GM19395 (cell line): Measurements from ENCODE around the gene MLLT10.

ENCODE experiments used
- ATAC-seq: cut with Tn5 transposase; IDR thresholded peaks from one replicate; pipeline ENCODE4 v1.9.1; 2021; ENCODE audit warnings: mild to moderate bottlenecking, moderate library complexity; ENCODE audit not compliant: unreplicated experiment

MLLT10 gene

GRCh38 chr10:21533467-21534279 lies at the start of gene MLLT10:
Gene MLLT10, plus strand, starts transcription at chr10:21534232. Its CDS starts 413 bp downstream, at chr10:21534645.
- peak; percentile 81 for ATAC-seq

- no peak for ATAC-seq
Observed at GRCh38 chr10:21487416-21488180, 46.4 kb upstream of the MLLT10 start.

DNA sequence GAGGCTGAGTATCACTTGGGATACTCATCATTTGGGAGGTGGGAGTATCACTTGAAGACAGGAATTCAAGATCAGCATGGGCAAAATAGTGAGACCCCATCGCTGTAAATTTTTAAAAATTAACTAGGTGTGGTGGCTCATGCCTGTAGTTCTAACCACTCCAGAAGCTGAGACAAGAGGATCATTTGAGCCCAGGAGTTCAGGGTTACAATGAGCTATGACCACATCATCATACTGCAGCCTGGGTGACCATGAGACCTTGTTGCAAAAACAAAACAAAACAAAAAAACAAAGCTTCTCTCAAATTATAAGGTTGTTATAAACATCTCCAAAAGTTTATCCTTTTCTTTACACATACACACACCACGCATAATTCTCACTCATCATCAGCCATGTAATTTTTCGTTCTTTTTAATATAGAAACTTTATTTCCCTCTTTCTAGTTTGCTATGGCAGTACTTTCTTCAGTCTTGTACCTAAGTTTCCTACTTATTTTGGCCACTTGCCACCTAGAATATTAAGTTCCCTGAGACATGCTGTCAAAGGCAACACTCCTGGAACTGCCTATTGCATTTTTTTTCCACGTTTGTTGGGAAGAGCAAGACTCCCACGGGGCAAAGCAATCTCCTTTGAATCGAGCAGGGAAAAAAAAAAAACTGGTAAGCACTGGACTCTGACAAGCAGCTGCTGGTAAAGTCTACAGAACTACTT lies 45.6 kb upstream of the MLLT10 start:
- no peak for ATAC-seq

- no peak for ATAC-seq
Observed at GRCh38 chr10:21488957-21489446, 45.0 kb upstream of the MLLT10 start.

- no peak for ATAC-seq
Observed at GRCh38 chr10:21490028-21490710, 43.9 kb upstream of the MLLT10 start.

- ATAC-seq = no peak
Observed at GRCh38 chr10:21490711-21491105, 43.3 kb upstream of the MLLT10 start.

- no peak for ATAC-seq
Observed at GRCh38 chr10:21492421-21492820, 41.6 kb upstream of the MLLT10 start.

DNA sequence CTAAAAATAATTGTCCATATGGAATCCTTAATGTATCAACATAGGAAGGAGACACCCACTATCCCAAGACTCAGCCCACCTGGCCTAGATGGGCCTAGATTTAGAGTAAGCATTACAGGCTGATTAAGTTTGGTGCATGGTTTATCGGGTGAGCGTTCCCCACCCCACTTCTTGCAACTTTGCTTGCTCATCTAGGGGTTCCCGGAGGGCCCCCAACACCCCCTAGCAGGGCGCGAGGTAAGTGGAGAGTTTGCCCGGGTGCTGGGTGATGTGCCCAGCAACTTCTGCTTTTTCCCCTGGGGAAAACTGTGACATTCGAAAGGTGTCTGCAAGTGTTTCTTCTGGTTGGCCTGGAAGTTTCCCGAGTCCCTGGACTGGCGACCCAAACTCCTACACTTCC lies 40.2 kb upstream of the MLLT10 start:
- no peak for ATAC-seq

GRCh38 chr10:21494191-21495001 lies 39.6 kb upstream of the MLLT10 start:
- ATAC-seq = no peak

DNA sequence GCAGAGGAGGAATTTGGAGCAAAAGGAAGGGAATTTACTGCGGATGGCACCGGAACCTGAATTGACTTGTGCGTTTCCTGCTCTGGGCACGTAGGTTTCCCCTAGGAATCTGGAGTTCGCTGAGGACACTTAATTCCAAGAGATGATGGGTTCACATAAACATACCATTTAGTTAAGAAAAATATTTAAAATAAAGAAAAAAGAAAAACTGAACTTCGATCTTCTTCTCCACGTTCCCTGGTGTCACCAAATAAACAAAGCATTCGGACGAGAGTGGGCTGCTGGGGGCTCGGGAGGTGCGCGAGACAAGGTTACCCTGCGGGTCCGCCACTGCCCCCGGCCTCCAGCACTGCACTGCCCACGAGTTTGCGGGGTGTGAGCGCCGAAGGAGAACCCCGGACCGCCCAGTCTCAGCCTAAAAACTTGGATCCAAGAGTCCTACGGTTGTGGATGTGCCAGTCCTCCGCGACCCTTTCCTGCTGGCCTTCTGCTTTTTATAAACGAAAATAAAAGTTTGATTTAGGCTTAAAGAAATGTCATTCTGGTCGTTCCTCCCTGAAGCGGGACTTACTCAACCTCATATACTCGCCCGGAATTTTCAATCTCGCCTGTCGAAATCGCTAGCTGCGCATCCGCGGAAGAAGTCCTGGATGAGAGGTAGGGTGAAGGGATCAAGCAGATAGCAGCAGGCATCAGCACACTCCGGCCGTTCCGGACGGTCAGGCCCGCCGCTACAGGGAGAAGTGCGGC lies 38.9 kb upstream of the MLLT10 start:
- no peak for ATAC-seq

GRCh38 chr10:21495752-21496342 lies 38.2 kb upstream of the MLLT10 start:
- peak; percentile 67 for ATAC-seq

GRCh38 chr10:21496343-21497176 lies 37.5 kb upstream of the MLLT10 start:
- peak; percentile 57 for ATAC-seq

DNA sequence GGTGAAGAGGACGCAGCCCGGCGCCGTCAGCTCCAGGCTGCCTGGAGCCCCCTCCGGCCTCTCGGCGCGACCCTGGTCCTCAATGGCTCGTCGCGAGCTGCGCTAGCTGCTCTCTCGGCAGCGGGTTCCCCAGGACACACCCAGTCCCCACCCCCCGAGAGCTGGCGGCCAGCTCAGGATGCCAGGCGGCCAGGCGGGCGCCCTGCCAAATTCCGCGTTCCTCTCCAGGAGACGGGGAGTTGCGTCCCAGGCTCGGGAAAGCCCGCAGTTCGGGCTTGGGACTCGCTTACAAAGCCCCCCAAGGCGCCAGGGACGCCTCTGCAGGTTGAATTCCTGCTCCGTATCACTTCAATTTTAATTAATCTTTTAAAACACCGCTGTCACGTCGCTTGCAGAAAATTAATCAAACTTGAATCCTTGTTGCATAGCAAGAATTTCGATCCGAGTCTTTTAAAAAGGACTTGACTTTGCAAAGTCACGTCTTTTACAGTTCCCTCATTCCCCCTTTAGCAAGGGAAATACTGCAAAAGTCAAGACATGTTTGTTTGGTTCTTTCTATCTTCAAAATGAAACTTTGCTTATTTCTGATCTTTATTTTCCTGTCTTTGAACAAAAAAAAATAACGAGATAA lies 36.7 kb upstream of the MLLT10 start:
- ATAC-seq = no peak

DNA sequence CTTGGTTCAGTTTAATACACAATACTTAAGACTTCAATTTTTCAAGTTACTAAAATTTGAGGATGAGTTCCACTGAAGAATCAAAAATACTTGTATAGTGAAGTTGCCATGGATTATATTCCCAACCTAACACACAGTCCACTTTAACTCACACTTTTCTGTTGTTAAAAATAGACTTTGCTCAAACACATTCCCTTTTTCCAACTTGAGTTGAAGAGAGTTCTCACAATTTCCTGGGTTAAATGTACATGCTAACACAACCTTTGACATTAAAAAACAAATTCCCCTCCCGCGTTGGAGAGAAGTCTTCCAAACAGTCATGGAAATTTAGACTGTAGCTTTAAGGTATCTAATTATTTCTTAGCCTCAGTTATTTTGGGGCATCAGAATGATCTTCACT lies 35.7 kb upstream of the MLLT10 start:
- no peak for ATAC-seq

DNA sequence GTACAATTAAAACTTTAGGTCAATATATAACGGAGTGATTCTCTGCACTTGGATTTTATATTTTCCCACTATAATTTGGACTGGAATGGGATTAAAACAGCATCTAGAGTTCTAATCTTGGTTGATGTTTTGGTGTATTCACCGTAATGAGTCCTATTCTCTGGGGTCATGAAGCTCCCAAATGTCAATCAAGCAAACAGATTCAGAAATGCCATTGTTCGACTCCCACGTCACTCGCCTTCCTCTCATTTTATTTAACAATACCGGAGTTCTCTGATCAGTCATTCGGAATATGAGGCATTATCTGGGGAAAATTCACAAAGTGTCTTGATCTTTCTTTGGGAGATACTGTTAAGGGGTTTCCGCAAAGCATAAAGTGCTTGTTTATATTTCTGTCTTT lies 35.0 kb upstream of the MLLT10 start:
- no peak for ATAC-seq

DNA sequence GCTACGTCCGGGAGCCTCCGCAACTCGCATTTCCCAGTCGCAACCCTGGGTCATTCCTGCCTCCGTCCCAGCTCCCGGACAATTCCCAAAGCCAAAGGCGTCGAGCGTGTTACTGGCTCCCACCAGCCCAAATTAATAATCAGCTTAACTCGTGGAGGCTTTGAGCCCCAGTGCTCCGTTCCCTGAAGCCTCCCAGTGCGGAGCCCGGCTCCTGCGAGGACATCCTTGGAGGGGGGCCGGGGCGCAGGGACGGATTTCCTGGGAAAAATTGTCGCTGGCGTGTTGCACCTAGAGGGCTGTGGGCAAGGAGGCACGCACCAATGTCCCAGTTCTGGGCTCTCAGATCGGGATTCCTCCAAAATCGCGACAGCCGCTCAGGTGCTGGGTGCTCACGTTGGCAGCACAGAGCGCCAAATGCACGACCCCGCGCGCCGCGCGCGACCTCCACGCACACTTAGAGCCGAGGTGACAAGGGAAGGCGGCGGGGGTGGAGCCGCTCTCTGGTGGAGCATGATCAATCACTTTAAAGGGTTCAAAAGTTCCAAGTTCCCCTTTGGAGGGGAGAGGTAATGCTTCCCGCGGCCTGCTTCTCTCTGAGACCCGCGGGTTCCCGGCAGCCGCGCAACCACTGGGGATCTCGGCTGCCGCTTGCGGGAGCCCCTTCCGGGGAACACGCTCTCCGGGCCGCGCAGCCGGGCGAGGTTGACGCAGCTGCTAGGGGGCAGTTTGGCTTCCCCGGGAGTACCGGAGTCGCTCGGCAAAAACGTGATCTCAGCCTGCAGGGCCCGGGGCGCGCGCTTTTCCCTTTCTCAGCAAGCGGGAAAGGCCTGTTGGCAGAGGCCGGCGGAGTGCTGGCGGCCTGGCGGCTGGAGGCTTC lies 34.1 kb upstream of the MLLT10 start:
- ATAC-seq = no peak

DNA sequence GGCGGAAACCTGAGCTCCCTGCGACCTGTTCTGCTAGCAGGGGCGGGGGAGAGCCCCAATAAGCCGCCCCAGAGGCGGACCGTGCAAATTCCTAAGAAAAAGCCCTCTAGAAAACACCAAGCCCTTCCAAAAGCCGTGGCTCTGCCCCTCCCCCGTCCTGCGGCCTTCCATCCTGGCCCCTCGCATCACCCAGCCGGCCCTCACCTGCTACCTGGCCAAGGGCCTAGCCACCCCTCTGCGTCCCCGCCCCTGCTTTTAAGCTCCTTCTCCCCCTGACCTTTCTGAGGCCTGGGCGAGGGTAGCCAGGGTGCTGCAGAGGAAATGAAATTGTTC lies 33.5 kb upstream of the MLLT10 start:
- ATAC-seq = no peak
